ENCODE results near the gene CYTH4. TPM values are rescaled to one million over a fixed set of nuclear protein-coding genes. Genes with fewer than 3 reads are reported as not detected.

Gene CYTH4
- total and polyA plus RNA-seq, 2 of the 8 experiments (the other 6 are each of a cell fraction or from before 2014, with no cell fraction given), result 0.09 TPM; not detected in 1

DNA sequence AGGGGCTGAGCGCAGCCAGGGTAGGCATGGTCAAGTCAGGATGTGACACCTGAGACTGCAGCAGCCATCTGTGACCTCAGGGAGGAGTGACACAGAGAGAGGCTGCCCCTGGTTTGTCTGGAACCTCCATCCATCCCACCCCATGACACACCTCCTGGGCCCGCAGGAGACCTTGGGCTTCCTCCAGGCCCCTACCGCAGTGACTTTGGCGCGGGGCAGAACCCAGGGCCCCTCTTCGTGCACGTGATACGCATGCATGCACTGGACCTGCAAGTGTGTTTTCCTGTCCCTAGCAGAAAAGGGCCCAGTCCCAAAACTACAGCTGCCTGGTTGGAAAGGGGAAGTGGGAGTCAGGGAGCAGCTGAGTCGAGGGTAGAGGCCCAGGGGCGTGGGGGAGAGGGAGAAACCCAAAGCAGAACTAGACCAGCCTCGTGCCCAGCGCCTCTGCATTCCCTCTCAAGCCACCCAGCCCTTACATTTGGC lies 7.9 kb upstream of the CYTH4 start:
- Histone ChIP-seq H2BK15ac (ENCODE audit: low read length) (no peak overlapping the region), H3K36me3 (ENCODE audit: control insufficient read depth in 2 of 4, insufficient read depth in 4 of 4, low read length in 3 of 4) (no peaks in the 10 kb centered on the region), H3K14ac (ENCODE audit: insufficient read length) (no peak overlapping the region), H2AFZ (ENCODE audit: low read length) (no peak overlapping the region; the same call in 1 of the 2 replicates), H4K5ac (ENCODE audit: insufficient read length, low read depth, low read length) (no peak overlapping the region), H4K20me1 (replicated peaks in 1 of 2; ENCODE audit: control insufficient read depth in 1 of 2, insufficient read depth in 2 of 2, low read length in 2 of 2) (no peaks in the 10 kb centered on the region), H3K4ac (replicated peaks; ENCODE audit: insufficient read length, low read depth, low read length) (no peak overlapping the region), H3K4me3 (ENCODE audit: extremely low read depth in 1 of 4, insufficient read depth in 2 of 4, low read depth in 3 of 4, low read length in 4 of 4) (no peak overlapping the region), H3K9ac (replicated peaks in 1 of 4; ENCODE audit: extremely low read depth in 1 of 4, low read depth in 3 of 4, low read length in 3 of 4) (no peak overlapping the region), H3K23ac (ENCODE audit: insufficient read length) (no peak overlapping the region), H2AK5ac (ENCODE audit: low read depth, low read length) (no peak overlapping the region), H2BK5ac (ENCODE audit: low read depth, low read length) (no peak overlapping the region), H4K8ac (ENCODE audit: extremely low read depth, insufficient read depth, low read length) (no peak overlapping the region), H4K91ac (replicated peaks; ENCODE audit: insufficient read length, low read length) (no peak overlapping the region), H2BK12ac (ENCODE audit: low read depth, low read length) (no peak overlapping the region), H3K23me2 (ENCODE audit: low read depth, low read length) (0 out of 2 replicates have a peak, but pooled peaks cover 2% of the 10 kb centered on the region), H3K79me2 (ENCODE audit: control insufficient read depth in 1 of 2, insufficient read depth in 2 of 2, low read length in 2 of 2) (no peaks in the 10 kb centered on the region), H2BK120ac (replicated peaks; ENCODE audit: low read depth, low read length) (no peak overlapping the region), H3K27me3 (replicated peaks in 1 of 4; ENCODE audit: control insufficient read depth in 3 of 4, extremely low read depth in 1 of 4, insufficient read depth in 3 of 4, low read length in 3 of 4) (no peaks in the 10 kb centered on the region), H3K18ac (ENCODE audit: extremely low read depth, low read length) (no peak overlapping the region), H3K79me1 (ENCODE audit: low read depth, low read length) (no peaks in the 10 kb centered on the region), H3K4me2 (ENCODE audit: insufficient read depth in 1 of 2, low read depth in 2 of 2, low read length in 2 of 2) (no peak overlapping the region), H2BK20ac (ENCODE audit: low read length) (no peak overlapping the region), H3K4me1 (replicated peaks in 1 of 4; ENCODE audit: control insufficient read depth in 3 of 4, insufficient read depth in 4 of 4, low read length in 3 of 4) (peaks cover 0 to 2% (median 0%) of the 10 kb centered on the region in 4 experiments; a peak in 1 of 7 replicates), H3K9me3 (ENCODE audit: insufficient read depth in 2 of 2, low read depth in 1 of 2, low read length in 1 of 2) (no peaks in the 10 kb centered on the region), H3K56ac (replicated peaks; ENCODE audit: insufficient read length, low read depth, low read length) (no peak overlapping the region), H3K27ac (ENCODE audit: low read depth, low read length) (no peak overlapping the region)
- CTCF ChIA-PET (ENCODE audit: partially characterized antibody), result interaction anchor here (1.1 to 2.8 kb wide), 4 partner anchors 13 to 212 kb away, joined by 3 to 8 read pairs (median 6); partner anchors contain the start of gene MFNG
- 86% methylated on average over 7 of the region's 12 CpGs; no CpG with 5 or more reads in 1 of the 2 experiments for WGBS, 2 experiments (ENCODE audit: extremely low coverage in 1 of 2, insufficient coverage in 1 of 2, insufficient read length in 1 of 2, insufficient replicate concordance in 2 of 2, low coverage in 1 of 2, low lambda C conversion rate in 2 of 2, missing lambda C conversion rate in 1 of 2)
- FAIRE-seq (no peak), DNase-seq (ENCODE audit: low read depth in 1 of 2, low spot score in 2 of 2) (no peak)
- POLR2A ChIA-PET (ENCODE audit: partially characterized antibody), result no interaction called here
- TF ChIP-seq HDAC6 (IDR thresholded peaks at IDR 0.05; ENCODE audit: low read depth, low read length) (no peak), RBBP5 (IDR thresholded peaks at IDR 0.05; ENCODE audit: borderline replicate concordance, low read depth, low read length) (no peak)

All from H1 (cell line).